ENCODE results near the gene USP43. TPM values are rescaled to one million over a fixed set of nuclear protein-coding genes. Genes with fewer than 3 reads are reported as not detected.
"Not testable (repeated sequence)": the region's sequence is repeated elsewhere in the genome, so short reads cannot be mapped to it uniquely, and the experiment has no call there.

USP43 gene, protein sequence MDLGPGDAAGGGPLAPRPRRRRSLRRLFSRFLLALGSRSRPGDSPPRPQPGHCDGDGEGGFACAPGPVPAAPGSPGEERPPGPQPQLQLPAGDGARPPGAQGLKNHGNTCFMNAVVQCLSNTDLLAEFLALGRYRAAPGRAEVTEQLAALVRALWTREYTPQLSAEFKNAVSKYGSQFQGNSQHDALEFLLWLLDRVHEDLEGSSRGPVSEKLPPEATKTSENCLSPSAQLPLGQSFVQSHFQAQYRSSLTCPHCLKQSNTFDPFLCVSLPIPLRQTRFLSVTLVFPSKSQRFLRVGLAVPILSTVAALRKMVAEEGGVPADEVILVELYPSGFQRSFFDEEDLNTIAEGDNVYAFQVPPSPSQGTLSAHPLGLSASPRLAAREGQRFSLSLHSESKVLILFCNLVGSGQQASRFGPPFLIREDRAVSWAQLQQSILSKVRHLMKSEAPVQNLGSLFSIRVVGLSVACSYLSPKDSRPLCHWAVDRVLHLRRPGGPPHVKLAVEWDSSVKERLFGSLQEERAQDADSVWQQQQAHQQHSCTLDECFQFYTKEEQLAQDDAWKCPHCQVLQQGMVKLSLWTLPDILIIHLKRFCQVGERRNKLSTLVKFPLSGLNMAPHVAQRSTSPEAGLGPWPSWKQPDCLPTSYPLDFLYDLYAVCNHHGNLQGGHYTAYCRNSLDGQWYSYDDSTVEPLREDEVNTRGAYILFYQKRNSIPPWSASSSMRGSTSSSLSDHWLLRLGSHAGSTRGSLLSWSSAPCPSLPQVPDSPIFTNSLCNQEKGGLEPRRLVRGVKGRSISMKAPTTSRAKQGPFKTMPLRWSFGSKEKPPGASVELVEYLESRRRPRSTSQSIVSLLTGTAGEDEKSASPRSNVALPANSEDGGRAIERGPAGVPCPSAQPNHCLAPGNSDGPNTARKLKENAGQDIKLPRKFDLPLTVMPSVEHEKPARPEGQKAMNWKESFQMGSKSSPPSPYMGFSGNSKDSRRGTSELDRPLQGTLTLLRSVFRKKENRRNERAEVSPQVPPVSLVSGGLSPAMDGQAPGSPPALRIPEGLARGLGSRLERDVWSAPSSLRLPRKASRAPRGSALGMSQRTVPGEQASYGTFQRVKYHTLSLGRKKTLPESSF
- total RNA-seq: 3.8 TPM

DNA sequence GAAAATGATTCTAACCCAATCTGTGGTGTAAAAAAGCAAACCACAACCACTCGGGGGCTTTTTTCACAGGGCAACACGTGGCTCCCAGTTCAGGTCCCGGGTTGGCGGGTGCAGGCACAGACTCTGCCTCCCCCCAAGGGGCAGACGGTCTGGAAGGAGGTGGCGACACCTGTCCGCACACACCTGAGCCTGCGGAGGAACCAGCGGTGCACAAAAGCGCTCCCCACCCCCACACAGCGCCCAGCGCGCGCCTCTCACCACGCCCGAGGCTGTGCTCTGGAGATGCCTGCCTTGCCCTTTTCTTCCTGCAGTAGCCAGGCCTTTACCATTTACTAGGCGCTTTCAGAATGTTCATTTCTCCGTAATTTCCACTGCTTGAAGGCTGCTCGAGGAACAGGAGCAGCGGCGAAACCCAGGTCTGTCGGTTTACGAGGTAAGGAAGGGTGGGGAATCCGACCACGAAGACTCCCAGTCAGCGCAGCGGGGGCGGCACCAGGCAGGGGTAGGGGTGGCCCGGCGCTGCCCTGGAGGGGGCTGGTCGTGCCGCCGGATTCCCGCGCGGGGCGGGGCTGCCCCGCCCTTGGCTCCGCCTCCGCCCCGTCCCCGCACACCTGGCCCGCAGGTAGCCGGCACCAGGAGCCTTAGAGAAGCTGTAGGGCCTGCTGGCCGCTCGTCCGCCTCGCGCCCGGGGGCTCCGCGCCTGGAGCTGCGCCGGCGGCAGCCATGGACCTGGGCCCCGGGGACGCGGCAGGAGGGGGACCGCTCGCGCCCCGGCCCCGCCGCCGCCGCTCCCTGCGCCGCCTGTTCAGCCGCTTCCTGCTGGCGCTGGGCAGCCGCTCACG is at the start of gene USP43:
Gene USP43 (plus strand): TSS at position 608 of the 842 bp plus-strand sequence. CDS start 116 bp downstream, at position 724.
- DNase-seq (ENCODE audit: low read depth in 2 of 3, low spot score in 2 of 3): peak in 2 of 3 donors; percentile 36 to 57

DNA sequence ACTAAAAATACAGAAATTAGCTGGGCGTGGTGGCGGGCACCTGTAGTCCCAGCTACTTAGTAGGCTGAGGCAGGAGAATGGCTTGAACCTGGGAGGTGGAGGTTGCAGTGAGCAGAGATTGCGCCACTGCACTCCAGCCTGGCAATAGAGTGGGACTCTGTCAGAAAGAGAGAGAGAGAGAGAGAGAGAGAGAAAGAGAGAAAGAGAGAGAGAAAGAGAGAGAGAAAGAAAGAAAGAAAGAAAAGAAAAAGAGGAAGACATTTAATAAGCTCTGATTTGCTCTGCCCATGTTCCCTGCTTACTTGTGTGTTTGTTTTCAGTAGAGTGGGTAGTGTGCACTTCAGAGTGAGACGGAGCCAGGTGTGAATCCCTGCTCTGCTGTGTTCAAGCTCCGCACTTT is 47.7 kb upstream of the USP43 start:
- not testable (repeated sequence) for DNase-seq (ENCODE audit: low read depth in 2 of 3, low spot score in 2 of 3)

DNA sequence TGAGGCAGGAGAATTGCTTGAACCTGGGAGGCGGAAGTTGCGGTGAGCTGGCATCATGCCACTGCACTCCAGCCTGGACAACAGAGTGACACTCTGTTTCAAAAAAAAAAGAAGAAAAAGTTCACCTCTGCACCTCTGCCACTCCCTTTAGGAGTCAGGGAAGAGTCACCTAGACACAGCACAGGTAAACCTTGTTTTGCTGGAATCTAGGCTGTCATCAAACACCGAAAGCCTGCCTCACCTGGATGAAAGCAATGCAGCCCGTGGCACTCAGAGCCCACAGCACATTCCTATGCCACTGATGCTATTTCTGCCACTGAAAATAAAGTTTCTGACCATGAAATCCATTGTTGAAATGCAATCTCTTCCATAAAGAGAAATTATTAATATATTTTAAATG is 46.7 kb upstream of the USP43 start:
- no peak for DNase-seq (ENCODE audit: low read depth in 2 of 3, low spot score in 2 of 3)

DNA sequence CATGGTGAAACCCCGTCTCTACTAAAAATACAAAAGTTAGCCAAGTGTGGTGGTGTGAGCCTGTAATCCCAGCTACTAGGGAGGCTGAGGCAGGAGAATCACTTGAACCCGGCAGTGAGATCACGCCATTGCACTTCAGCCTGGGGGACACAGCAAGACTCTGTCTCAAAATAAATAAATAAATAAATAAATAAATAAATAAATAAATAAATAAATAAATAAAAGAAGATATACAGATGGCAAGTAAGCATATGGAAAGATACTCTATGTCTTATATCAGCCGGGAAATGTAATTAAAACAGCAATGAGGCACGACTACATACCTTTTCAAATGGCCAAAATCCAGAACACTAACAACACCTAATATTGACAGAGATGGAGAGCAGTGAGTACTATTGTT is 40.7 kb upstream of the USP43 start:
- not testable (repeated sequence) for DNase-seq (ENCODE audit: low read depth in 2 of 3, low spot score in 2 of 3)

DNA sequence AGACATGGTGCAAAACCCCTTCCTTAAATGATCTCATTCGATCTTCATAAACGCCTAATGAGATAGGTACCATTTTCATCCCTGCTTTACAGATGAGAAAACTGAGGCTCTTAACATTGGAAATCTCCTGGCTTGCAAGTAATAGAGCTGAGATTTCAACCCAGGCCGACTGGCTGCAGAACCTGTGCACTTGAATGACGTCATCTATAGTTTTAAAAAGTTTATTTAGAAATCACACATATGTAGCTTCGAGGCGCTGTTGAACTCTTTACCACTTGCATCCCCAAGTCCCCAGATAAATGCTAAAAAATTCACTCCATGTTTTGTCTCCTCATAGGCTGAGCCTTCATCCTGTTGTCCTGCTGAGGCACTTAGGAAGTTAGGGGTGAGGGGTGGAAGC is 38.9 kb upstream of the USP43 start:
- no peak for DNase-seq (ENCODE audit: low read depth in 2 of 3, low spot score in 2 of 3)

DNA sequence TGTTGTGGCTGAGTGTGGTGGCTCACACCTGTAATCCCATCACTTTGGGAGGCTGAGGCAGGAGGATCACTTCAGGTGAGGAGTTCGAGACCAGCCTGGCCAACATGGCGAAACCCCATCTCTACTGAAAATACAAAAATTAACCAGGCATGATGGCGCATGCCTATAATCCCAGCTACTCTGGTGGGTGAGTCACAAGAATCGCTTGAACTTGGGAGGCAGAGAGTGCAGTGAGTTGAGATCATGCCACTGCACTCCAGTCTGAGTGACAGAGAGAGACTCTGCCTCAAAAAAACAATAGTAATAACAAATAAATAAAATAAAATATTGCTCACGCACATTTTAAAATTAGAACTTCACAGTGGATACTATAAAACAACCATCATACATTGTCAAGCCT is 38.3 kb upstream of the USP43 start:
- not testable (repeated sequence) for DNase-seq (ENCODE audit: low read depth in 2 of 3, low spot score in 2 of 3)

DNA sequence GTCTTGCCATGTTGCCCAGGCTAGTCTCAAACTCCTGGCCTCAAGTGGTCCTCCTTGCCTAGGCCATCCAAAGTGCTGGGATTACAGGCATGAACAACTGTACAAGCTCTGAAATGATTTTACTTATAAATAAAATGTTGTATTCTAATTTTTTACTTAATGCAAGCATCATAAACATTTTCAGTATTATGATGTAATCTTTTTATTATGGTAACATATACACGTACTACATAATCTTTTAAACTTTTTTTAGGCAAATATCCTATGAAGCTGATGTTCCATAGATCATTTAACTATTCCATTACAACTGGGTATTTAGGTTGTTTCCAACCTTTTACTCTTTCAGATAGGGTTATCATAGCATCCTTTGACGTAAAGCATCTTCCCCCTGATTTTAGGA is 33.8 kb upstream of the USP43 start:
- DNase-seq (ENCODE audit: low read depth in 2 of 3, low spot score in 2 of 3): no peak

DNA sequence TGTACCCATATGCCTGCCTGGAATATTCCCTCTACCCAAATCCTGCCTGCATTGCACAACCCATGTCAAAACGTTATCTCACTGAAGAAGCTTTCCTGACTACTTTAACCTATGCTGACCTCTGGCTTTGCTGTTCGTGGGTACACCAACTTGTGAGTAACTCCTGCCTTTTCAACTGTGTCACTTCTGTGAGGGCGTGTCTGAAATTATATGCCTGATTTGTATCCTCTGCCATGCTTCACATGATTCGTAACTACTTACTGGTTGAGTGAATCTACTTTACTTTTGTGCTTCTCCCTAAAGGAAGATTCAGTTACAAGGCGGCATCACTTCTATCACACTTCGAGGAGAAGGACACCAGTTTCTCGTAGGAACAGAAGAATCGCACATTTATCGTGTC is 33.3 kb upstream of the USP43 start:
- no peak for DNase-seq (ENCODE audit: low read depth in 2 of 3, low spot score in 2 of 3)

DNA sequence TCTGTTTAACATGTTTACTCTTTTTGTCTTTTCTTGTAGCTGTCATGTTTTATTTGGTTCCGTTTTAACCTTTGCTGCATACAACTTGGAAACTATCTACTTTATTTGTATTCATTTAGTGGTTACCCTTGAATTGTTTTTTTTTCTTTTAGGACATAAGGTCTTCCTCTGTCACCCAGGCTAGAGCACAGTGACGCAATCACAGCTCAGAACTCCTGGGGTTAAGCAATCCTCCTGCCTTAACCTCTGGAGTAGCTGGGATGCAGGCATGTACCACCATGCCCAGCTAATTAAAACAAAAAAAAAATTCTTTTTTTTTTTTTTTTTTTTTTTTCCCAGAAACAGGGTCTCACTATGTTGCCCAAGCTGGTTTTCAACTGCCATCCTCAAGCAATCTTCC is 29.8 kb upstream of the USP43 start:
- DNase-seq (ENCODE audit: low read depth in 2 of 3, low spot score in 2 of 3): no peak

DNA sequence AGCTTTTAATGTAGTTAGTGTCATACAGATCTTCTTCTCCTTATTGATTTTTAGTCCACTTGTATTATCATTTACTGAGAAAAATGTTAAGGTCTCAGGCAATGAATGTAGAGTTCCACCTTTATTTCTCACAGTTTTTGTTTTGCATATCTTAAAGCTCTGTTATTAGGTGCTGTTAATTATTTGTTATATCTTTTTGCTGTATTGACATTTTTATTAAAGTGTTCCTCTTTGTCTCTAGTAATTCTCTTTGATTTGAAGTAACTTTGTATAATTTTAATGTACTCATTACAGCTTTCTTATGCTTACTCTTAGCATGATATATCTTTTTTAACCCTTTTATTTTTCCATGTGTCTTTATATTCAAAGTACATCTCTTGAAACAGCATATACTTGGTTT is 22.4 kb upstream of the USP43 start:
- no peak for DNase-seq (ENCODE audit: low read depth in 2 of 3, low spot score in 2 of 3)

DNA sequence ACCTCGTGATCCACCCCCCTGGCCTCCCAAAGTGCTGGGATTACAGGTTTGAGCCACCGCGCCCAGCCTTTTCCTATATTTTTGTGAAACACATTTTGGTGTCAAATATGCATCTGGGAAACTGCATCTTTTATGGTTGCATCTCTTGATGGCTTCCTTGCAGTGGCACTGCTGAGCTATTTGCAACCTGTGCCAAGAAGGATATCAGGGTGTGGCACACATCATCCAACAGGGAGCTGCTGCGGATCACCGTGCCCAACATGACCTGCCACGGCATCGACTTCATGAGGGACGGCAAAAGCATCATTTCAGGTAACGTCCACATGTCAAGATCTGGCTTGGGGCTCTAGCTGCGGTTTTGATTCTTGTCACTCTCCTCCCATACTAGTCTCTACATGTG is 16.8 kb upstream of the USP43 start:
- DNase-seq (ENCODE audit: low read depth in 2 of 3, low spot score in 2 of 3): no peak

DNA sequence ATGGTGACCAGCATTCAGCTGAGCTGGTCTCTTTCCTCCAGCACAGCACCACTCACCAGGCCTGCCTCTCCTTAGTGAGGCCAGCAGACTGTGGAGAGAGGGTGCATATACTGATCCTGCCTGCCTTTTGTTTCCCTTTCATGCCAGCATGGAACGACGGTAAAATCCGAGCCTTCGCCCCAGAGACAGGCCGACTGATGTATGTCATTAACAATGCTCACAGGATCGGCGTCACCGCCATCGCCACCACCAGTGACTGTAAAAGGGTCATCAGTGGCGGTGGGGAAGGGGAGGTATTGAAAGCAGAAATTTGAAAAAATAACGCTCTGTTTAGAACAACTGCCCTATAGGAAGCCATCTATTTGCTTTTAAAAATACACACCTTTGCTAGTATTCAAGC is 12.6 kb upstream of the USP43 start:
- no peak for DNase-seq (ENCODE audit: low read depth in 2 of 3, low spot score in 2 of 3)

DNA sequence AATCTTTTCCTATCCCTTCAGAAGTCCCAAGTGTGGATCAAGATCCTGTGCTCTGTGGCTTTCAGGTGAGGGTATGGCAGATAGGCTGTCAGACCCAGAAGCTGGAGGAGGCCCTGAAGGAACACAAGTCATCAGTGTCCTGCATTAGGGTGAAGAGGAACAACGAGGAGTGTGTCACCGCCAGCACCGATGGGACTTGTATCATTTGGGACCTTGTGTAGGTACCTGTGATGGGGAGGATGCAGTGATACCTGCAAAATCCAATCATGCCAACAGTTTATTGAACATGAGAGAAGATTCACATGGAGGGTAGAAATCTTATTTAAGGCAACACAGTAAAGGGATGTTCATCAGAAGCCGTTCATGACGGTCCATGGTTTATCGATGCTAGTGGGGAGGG is 10.0 kb upstream of the USP43 start:
- DNase-seq (ENCODE audit: low read depth in 2 of 3, low spot score in 2 of 3): no peak

DNA sequence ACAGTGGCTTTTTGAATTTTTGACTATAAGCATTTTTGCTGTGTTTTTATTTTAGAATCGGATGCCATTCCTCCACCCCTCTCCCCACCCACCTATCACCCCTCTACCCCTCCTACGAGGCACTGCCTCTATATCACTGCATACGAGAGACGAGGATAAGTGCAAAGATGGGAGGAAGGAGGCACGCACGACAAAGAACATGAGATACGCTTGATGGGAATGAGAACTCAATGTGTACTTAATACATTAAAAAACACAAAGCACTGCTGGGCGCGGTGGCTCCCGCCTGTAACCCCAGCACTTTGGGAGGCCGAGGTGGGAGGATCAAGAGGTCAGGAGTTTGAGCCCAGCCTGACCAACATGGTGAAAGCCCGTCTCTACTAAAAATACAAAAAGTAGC is 8.8 kb upstream of the USP43 start:
- no peak for DNase-seq (ENCODE audit: low read depth in 2 of 3, low spot score in 2 of 3)

DNA sequence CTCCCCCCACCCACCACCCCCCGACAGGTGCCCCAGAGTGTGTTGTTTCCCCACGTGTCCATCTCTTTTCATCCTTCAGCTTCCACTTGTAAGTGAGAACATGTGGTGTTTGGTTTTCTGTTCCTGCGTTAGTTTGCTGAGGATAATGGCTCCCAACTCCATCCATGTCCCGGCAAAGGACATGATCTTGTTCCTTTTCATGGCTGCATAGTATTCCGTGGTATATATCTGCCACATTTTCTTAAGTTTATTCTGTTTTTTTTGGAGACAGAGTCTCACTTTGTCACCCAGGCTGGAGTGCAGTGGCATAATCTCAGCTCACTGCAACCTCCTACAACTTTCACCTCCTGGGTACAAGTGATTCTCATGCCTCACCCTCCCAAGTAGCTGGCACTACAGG is 4.9 kb upstream of the USP43 start:
- DNase-seq (ENCODE audit: low read depth in 2 of 3, low spot score in 2 of 3): not testable (repeated sequence)

DNA sequence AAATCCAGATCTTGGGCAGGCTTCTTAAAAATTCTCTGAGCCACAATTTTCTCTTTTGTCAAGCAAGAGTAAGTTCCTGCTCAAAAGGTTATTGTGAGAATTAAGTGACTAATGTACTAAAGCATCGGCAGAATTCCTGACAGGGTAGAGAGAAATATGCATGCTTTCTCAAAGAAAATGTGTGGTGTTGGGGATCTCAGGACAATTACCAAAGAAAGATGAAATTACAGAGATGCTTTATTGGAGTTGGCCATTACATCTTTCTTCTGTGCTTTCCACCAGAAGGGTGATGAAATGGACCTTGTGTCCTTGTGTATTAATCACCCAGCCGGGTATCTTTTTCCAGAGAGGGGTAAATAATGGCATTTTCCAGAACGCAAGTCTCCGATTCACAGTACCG is 1.7 kb upstream of the USP43 start:
- DNase-seq (ENCODE audit: low read depth in 2 of 3, low spot score in 2 of 3): no peak

DNA sequence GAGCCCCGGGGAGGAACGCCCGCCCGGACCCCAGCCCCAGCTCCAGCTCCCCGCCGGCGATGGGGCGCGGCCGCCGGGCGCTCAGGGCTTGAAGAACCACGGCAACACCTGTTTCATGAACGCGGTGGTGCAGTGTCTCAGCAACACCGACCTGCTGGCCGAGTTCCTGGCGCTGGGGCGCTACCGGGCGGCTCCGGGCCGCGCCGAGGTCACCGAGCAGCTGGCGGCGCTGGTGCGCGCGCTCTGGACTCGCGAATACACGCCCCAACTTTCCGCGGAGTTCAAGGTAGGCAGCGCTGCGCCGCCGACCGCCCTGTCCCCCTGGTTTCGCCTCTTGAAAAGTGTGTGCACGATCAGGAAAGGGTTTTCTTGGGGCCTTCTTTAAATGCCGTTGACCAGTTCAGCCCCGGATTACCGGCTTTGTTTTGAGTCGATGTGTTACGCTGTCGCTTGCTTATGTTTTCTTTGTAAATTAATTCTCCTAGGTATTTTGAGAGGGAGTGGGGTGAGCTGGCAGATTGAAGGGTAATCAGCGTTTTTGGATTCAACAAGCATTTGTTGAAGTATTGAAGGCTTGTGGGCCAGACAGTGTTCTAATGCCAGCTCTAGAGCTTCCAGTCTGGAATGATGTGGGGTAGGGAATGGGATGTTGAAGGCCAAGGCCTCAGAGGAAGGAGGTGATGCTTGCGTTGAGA is 681 bp downstream of the USP43 start:
- peak in 2 of 3 donors; percentile 55 to 62 for DNase-seq (ENCODE audit: low read depth in 2 of 3, low spot score in 2 of 3)

DNA sequence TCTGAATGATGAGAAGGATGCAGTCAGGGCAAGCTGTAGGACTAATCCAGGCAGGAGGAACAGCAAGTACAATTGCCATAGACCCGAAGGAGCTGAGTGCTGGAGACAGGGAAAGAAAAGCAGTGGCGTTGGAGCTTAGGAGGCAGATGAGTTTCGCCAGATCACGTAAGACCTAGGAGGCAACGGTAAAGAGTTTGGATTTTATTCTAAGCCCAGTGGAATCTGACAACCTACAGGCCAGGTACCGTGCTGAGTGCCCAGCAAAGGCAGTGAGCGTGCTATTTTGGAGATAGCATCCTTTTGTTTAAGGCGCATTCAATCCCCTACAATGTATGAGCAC is 1.2 kb downstream of the USP43 start:
- no peak for DNase-seq (ENCODE audit: low read depth in 2 of 3, low spot score in 2 of 3)

DNA sequence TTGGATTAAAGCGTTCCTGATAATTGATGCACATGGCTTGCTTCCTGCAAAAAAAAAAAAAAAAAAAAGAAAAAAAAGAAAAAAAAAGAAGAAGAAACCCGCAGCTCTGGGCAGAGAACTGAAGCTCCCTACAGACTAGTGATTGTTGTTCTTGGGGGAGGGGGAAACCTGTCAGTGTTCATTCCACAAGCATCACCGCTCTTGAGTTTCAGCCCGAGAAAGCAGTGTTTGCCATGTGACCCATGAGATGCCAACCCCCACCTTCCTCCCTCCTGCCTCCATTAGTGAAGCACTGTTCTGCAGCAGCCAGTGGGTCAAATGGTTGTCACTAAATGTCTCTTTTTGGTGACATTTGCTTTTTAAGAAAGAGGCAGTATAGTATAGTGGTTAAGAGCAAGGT is 1.7 kb downstream of the USP43 start:
- no peak for DNase-seq (ENCODE audit: low read depth in 2 of 3, low spot score in 2 of 3)

DNA sequence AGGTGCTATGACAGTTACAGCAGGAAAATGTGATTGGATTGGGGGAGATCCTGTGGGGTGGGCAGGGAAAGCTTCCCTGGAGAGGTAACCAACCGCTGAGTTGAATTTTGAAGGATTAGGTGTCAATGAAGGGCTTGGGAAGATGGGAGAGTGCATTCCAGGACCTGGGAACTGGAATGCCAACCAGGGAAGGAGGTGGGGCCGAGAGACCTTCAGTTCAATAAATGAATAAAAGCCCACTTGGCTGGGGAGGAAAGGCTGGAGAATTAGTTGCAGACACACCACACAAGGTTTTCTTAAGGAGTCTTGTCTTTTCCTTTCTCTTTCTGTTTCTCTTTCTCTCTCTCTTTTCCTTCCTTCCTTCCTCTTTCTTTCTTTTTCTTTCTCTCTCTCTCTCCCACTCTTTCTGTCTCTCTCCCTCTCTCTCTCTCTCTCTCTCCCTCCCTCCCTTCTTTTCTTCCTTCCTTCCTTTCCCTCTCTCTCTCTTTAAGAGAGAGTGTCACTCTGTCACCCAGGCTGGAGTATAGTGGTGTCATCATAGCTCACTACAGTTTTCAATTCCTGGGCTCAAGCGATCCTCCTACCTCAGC is 3.3 kb downstream of the USP43 start:
- DNase-seq (ENCODE audit: low read depth in 2 of 3, low spot score in 2 of 3): no peak

Measured in hematopoietic multipotent progenitor cell (in vitro differentiated cells).